Upper lobe of left lung (tissue), 4 donors: ENCODE measurements around the gene KPNA6.

Experiments
- CTCF ChIP-seq, 6 experiments: fragments of 450-650 bp in 4 of 6; fragments of 200-600 bp in 2 of 6; sonication (generic) in 2 of 6; IDR thresholded peaks; one replicate each; pipeline ENCODE4 v1.5.1; 2016 to 2019; ENCODE audit warnings: antibody characterized with exemption in 6 of 6
- POLR2AphosphoS5 ChIP-seq, 2 donors: sonication (generic); formaldehyde crosslinking; IDR thresholded peaks; one replicate each; pipeline ENCODE4 v1.5.1; 2017; ENCODE audit warnings: antibody characterized with exemption in 2 of 2

GRCh38 chr1:32199717-32200072, 91.8 kb downstream of the KPNA6 start:
- TF ChIP-seq CTCF (IDR thresholded peaks at IDR 0.05), result no peak
- no peak for TF ChIP-seq POLR2AphosphoS5 (IDR thresholded peaks at IDR 0.05)
